NCI-H2081 treated with DMSO at 0.1 percent for 48 hours (cell line): ENCODE data around the gene PLCE1.

Experiments
- DNase-seq: peaks from one replicate; lab custom pipeline; 2025; lab: John Stamatoyannopoulos, UW

PLCE1 gene

DNA sequence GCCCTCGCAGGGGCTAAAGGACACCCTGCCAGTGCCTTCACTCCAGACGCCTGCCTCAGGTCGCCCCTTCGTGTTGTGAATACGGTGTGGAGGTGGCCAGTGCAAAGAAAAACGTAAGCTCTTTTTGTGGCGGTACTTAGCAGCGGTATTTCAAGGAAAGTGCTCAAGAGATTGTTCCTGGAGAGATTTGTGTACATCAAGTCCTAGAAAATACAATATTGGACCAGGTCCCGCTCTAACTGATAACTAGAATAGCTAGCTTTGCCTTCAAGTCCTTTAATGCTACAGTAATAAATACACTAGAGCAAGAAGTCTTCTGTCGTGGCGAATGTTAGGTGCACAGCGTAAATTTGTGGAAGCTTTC is 689 bp downstream of the PLCE1 start:
- DNase-seq, result no peak

DNA sequence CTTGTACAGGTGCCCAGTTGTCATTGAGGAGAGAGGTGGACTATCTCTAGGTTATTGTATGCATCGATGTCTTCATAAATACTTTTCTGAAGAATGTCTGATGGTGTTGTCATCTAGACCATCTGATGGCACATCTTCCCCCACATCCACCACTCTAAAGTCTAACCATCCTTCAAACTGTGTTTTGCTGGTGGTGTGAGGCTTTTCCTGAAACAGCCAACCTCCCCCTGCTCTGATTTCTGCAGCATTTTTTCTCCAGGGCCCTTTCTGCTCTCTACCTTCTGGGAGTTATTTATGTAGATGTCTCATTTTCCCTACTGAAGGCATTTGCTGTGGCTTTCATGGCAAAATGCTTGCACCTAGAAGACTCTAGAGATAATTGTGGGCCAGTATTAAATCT is 1.5 kb downstream of the PLCE1 start:
- no peak for DNase-seq

DNA sequence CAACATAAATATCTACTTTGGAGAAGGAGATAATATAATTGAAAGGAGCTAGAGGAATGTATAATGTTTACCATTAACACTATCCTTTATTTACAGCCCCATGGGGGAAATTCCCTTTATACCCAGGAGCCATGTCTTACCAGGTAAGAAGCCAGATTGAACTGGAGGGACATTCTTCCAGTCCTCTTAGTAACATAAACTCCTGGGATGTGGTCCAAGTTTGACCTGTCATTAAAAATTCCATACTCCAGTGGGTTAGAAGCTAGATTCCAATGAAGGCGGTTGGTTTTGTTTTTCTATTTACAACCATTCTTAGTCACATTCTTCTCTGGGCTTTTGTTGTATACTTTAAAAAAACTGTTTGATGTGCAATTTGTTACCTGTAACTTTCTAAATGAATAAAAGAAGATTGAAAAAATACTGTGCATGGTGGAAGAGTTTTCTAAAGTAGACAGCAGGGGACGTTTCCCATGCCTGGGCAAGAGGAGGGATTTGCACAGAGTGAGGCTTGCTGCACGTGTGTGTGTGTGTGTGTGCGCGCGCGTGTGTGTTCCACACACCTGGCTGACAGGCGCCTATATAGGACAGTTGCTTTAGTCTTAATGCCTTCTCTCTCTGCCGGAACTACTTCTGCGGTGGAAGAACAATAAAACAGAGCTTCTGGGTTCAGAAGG is 2.0 kb downstream of the PLCE1 start:
- DNase-seq, result no peak

DNA sequence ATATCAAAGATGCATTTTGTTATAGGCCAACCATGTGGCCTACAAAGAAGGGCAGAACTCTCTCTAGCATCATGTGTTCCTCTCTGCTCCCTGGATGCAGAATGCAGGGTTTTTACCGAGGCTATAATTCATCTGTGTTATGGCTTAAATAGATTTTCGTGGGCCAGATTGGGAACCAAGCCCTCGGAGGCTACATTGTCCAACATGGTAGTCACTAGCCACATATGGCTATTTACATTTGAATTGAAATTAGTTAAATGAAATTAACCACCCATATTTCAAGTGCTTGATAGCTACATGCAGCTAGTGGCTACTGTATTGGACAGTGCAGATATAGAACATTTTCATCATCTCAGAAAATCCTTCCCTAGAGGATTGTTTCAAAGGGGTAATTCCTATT is 2.8 kb downstream of the PLCE1 start:
- DNase-seq, result no peak

DNA sequence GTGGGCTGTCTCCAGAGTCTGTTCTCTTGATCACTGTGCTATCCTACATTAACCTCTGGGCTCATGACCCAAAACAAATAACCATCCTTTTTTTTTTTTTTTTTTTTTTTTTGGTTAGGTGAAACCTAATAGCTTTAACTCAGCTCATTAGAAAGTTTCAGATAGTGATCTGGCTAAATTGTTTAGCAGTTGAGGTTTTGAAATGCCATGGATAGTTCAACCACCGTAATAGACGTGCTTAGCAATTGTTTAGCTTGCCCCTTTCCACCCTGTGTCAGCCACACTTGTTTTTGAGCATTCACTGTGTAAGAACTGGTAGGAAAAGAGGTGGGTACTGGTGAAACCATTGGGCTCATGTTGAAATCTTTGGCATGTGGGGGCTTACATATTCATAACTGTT is 3.8 kb downstream of the PLCE1 start:
- no peak for DNase-seq

DNA sequence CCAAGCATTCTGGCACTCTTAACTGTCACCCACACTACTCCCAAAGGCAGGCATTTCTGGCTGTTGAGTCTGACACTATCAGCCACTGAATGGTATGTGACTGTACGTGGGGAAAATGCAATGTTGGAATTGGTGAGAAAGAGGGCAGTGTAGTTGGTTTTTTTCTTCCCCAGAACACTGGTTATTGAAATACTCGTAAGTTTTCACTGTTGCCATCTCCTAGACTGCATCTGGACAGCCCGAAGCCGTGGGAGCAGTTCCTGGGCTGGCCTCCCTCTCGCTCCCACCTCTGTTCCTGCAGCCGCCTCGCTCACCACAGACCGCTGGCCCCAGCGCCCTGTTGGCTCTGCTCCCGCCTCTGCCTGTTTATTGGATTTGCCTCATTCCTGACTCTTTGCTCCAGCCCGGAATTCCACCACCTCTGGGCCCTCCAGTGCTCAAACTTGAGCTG is 5.7 kb downstream of the PLCE1 start:
- no peak for DNase-seq

DNA sequence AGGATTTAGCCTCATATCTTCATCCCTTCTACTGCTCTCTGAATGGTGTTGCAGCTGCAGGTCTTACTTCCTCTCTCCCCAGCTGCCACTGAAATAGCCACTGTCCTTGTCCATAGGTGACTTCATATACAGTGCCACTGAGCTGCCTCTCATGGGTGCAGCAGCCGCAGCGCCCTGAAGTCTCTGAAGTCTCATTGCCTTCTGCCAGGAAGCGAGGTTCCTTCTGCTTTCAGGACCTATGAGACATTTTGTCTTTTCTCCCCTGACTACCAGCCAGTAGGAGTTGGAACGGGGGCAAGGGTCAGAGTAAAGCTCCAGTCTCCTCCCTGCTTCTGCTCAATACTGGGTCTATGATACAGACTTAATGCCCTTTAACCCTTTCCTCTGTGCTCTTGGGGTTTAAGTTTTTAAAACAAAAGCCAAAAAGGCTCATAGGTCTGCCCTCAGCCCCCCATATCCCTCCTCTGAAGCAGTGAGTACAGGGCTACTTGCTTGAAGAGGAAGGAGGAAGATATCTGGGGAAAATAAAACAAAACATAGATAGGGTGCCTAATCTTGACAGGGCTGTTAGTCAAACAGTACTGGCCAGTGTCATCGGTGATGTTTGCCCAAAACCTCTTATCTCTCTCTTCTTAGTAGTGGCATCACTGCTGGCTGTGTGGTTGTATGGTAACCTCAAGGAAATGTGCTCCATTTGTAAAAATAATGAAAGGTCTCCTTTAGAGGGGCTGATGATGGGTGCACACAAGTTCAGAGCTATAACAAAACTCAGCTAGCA is 7.1 kb downstream of the PLCE1 start:
- no peak for DNase-seq

DNA sequence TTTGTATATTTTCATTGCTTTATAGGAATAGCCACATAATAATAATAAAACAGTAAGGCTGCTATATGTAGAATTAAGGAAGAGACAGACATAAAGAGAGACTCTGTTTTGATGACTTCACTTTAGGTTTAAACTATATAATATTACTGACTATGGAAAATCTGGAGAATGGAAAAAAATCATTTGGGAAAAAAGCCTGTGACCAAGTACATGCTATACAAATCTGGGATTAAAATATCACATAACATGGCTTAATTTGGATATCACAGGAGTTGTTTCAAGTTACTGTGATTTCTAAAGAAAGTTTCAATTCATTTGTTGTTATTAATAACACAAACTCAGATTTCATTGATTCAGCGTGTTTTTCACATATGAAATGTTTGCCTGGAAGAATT is 7.7 kb downstream of the PLCE1 start:
- DNase-seq, result no peak

DNA sequence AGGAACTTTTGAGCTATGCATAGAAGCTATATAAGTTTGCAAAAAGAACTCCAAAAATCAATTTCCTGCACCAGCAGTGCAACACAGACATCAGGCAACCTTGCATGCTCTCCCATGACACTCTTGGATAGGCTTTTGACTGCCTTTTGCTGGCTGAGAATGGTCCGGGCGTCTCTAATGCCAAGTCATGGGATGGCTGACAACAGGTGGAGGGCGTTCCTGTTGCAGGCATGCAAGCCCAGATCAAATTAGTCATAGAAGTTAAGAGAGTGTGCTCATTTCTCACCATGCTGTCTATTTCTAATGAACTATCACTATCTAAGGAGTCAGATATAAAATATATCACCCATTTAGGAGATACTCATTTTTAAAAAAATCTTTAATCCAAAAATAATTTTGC is 8.4 kb downstream of the PLCE1 start:
- DNase-seq, result no peak

DNA sequence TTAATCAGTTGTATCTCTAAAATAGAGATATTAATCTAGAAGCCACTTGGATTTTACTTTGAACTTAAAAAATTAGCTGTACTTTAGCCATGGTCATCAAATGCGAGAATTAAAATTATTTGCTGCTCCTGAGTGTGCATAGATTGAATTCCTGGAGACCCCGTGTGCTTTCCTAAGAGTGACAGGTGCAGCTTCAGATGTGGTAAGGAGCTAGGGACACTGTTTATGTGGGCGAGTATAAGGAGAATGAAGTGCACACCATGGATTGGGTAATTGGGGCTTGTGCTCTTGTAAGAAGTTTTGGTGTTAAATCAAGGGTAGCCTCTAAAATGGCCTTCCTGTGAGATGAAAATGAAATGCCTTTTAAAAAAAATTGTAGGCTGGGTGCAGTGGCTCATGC is 9.8 kb downstream of the PLCE1 start:
- DNase-seq, result no peak

DNA sequence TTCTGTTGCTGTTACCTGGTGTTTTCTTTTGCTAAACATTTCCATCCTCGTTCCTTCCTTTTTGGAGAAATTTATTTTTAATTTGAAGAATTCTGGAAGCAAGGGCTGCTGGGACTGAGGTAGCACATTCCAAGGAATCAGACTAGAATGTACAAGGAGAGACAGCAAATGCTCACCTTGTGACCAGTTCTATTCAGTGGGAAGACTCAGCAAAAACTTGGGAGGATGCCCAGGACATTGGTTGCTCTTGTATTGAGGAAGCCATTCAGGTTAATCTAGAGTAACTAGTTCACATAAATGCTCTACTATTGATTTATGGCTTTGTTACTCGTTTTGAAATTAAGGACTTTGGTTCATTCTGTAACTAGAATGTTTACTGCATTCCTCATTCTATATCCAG is 11.3 kb downstream of the PLCE1 start:
- no peak for DNase-seq

DNA sequence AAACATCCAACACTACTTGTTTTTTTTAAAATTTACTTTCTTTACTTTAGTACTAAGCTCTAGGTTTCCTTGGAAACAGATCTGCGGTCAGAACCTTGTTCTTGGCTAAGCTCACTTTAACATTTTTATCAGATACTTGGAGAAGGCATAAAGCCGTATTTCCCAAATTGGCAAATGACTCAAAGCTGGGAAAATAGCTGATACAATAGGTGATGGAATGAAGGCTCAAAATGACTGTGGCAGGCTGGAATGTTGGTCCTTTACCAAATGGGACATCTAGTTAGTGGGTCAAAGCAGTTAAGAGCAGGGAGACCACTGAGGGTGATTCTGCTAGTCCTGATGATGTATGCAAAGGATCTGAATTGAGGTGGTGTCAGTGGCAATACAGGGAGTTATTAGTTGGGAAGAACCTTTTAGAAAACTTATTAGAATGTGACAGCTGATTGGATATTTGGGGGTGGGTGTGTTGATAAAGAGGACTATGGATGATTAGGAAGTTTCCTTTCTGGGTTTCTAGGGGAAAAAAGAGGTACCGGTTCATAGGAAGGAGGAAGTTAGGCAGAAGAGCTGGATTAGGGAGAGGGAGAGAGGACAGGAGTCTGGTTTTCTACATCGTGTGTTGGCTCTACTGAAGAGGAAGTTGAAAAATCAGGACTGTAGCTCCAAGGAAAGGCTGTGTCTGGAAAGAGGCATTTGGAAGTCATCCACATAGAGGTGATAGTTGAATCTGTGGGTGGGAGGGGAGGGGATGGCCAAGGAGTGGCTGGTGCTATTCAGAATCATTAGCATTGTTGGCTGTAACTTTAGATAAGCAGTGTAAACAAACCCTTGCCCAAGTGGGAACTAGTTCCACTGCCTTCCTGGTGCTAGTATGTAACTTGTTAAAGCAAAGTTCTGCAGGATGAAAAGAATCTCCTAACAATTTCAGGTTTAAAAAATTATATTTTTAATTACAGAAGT is 13.1 kb downstream of the PLCE1 start:
- DNase-seq, result no peak

DNA sequence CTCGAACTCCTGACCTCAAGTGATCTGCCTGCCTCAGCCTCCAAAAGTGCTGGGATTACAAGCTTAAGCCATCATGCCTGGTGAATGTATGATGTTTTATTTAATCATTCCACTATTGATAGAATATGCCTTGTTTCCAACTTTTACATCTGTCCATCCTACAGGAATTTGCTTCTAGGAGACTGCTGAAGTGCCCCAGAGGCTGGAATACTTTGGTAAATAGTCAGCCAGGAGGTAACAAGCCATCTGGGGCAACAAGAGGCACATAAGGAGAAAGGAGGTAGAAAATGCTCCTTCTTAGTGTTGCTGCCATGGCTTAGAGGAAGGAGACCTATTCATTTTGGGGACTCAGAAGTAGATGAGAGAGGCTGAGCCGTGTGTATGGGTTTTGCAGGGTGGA is 14.8 kb downstream of the PLCE1 start:
- no peak for DNase-seq

DNA sequence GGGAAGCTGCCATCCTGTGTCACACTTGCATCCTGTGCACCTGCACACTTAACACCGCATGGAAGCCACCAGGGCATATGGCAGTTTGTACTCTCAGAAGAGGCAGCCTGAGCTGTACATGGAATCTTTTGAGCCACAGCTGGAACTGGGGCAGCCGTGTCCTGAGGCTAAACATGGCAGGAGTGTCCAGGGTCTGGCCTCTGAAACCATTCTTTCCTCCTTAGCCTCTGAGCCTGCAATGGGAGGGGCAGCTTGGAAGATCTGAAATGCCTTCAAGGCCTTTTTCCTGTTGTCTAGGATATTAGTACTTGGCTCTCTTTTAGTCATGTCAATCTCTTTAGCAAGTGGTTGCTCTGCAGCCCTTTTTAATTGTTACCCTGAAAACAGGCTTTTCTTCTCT is 16.4 kb downstream of the PLCE1 start:
- no peak for DNase-seq

DNA sequence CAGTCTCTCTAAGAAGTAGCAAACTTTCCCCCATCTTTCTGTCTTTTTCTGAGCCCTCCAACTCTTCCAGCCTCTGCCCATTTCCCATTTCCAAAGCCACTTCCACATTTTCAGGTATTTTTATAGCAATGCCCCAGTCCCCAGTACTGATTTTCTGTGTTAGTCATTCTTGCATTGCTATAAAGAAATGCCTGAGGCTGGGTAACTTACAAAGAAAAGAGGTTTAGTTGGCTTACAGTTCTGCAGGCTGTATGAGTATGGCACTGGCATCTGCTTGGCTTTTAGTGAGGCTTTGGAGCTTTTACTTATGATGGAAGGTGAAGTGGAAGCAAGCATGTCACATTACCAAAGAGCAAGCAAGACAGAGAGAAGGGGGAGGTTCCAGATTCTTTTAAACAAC is 17.2 kb downstream of the PLCE1 start:
- DNase-seq, result no peak

DNA sequence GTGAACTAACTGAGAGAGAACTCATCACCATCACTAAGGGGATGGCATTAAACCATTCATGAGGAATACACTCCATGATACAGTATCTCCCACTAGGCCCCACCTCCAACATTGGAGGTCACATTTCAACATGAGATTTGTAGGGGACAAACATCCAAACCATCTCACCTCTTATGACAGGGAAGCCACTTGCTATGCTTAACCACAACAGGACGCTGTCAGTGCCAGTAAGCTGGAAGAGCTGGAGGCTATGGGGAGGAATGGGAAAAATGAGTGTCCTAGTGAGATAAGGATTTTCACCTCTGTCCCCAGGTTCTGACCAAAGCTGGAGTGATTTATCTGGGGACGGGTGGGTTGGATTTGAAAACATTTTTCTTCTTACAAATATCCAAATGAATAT is 17.6 kb downstream of the PLCE1 start:
- no peak for DNase-seq

DNA sequence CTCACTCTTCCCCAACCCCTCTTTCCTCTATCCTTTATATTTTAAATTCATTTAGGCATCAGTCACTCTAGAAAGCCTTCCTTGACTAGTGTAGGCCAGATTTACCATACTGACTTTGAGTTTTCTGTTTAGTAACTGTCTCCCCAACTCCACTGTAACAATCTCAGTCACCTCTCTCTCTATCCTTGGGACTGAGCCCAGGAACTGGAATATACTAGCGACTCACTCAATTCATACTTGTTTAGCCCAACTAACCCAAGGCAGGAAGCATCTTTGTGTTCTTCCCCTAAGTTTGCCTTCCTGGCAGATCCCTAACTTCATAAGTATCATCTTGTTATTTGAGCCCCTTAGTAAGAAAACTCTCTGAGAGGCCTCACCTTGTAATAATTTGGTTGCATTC is 19.1 kb downstream of the PLCE1 start:
- no peak for DNase-seq

DNA sequence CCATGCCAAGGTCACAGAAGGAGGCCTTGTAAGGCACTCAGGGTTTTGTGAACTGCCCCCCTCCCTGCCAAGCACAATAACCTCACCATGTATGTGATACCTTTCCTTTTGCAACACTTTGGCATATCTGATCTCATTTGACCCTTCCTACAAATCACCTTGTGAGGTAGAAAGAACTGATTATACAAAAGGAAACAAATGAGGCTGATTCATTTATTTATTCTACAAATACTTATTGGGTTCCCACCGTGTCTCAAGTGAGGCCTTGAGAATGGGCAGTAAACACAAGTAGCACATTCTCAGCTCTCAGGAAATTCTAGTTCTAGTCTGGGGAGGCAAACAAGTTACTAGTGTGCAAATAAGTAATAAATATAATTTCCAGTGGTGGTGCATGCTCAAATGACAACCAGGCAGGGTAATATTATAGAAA is 19.6 kb downstream of the PLCE1 start:
- no peak for DNase-seq

DNA sequence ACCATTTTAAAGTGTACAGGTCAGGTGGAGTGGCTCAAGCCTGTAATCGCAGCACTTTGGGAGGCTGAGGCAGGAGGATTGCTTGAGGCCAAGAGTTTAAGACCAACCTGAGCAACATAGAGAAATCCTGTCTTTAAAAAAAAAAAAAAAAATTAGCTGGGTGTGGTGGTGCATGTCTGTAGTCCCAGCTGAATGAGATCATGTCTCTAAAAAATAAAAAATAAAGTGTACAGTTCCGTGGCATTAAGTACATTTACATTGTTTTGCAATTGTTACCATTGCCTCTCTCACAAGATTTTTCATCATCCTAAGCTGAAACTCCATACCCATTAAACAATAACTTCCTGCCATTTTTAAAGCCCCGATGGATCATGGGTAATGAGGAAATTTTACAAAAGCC is 20.6 kb downstream of the PLCE1 start:
- no peak for DNase-seq

DNA sequence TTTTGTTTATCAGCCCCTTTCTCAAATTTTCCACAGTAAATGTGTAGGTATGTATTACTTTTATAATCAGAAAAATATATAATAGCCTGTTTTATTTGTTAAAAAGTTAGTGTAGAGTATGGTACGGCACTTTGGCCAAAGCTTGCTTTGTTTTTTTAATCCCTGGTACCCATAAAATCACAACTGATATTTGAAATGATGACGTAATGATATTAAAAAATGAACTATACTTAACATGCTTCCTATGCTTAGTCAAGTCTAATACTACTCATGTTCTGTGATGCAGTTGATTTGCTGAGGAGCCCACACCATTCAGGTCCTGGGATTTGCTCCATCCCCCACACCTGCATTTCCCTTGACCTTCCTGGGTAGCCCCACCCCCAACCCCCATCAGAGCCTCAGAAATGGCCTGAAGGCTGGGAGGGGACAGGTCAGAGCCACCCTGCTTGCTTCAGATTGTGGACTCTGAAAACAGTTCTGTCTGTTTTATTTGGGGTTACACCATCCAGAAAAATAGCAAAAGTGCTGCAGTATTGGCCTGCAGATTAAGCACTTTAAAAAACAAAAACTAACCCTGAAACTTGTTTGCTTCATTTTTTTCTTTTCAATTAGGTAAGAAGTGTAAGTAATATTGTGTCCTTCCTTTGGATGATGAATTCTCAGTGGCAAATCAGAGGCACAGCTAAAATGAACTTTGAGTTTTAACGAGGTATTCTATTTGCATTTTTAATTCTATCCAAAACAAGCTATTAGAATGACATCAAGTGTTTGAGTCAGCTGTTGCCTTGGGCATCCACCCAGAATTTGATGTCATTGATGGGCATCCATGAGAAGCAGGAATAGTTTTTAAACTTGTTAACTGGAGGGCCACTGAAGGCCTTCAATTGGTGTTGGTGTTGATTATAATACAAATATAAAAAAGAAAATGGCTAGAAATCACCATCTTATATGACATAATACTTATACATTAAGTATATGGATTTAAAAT is 23.3 kb downstream of the PLCE1 start:
- no peak for DNase-seq

DNA sequence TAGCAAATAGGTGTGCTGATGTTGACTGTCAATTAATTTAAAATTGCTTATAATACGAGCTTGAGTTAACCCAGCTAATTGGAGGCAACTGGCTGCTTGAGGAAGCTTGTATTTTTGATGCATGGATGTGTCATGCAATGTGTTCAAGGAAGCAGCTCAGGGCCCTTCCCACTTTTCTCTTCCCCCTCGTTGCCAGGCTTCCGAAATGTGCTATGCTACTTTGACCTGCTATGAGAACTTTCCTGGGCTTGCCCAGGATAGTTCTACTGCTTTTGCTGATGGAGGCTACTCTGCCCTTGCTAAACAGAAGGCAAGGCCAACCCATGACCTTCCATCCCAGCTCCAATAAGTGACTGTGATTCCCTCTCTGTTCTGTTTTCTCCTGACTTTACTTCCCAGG is 24.4 kb downstream of the PLCE1 start:
- DNase-seq, result no peak

DNA sequence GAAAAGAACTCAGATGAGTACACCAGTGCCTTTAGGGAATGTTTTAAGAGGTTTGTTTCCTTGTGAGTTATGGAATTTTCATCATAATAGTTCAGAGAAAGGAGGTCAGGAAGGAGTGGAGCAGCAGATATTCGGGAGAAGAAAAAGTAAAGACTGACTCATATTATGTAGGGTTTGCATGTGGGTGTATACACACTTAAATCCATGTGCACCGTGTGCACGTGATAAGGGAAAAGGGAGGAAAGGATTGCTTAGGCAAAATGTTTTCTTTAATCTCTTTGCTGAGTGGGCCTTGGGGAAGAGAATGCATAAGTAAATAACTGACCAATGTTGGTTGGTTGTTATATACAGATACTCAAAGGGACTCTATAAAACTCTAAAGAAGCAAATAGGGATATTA is 30.2 kb downstream of the PLCE1 start:
- no peak for DNase-seq
